Measurements from ENCODE around the gene SNED1. TPM values are rescaled to one million over a fixed set of nuclear protein-coding genes. Genes with fewer than 3 reads are reported as not detected.
"Not testable (repeated sequence)": the region's sequence is repeated elsewhere in the genome, so short reads cannot be mapped to it uniquely, and the experiment has no call there.

Gene SNED1
- total RNA-seq, 1 donor from 2014 or later = 22.3 TPM

- intact Hi-C loops (cut with micrococcal nuclease) = no loop called here
These were observed 26.2 kb upstream of the SNED1 start for GRCh38 chr2:240972201-240972600.

- intact Hi-C loops (cut with micrococcal nuclease) = no loop called here
These were observed 25.5 kb upstream of the SNED1 start for GRCh38 chr2:240972636-240973521.

- intact Hi-C loops (cut with micrococcal nuclease) = no loop called here
These were observed 23.4 kb upstream of the SNED1 start for GRCh38 chr2:240974771-240975572.

- intact Hi-C loops (cut with micrococcal nuclease) = not testable (repeated sequence)
These were observed 22.5 kb upstream of the SNED1 start for GRCh38 chr2:240975903-240976302.

GRCh38 chr2:240981280-240981679 is 17.1 kb upstream of the SNED1 start:
- intact Hi-C loops (cut with micrococcal nuclease) = no loop called here

GRCh38 chr2:240981871-240982800 is 16.3 kb upstream of the SNED1 start:
- intact Hi-C loops (cut with micrococcal nuclease) = no loop called here

- intact Hi-C loops (cut with micrococcal nuclease) = no loop called here
These were observed 15.6 kb upstream of the SNED1 start for GRCh38 chr2:240982821-240983281.

- intact Hi-C loops (cut with micrococcal nuclease) = no loop called here
These were observed 14.9 kb upstream of the SNED1 start for GRCh38 chr2:240983361-240983995.

GRCh38 chr2:240983996-240984498 is 14.4 kb upstream of the SNED1 start:
- intact Hi-C loops (cut with micrococcal nuclease) = no loop called here

- intact Hi-C loops (cut with micrococcal nuclease) = no loop called here
These were observed 12.3 kb upstream of the SNED1 start for GRCh38 chr2:240985881-240986786.

GRCh38 chr2:240986787-240987411 is 11.5 kb upstream of the SNED1 start:
- intact Hi-C loops (cut with micrococcal nuclease) = no loop called here

GRCh38 chr2:240987588-240987987 is 10.8 kb upstream of the SNED1 start:
- intact Hi-C loops (cut with micrococcal nuclease) = no loop called here

- intact Hi-C loops (cut with micrococcal nuclease) = no loop called here
These were observed 10.3 kb upstream of the SNED1 start for GRCh38 chr2:240988146-240988545.

- intact Hi-C loops (cut with micrococcal nuclease) = no loop called here
These were observed 9.7 kb upstream of the SNED1 start for GRCh38 chr2:240988571-240989271.

GRCh38 chr2:240989451-240990265 is 8.8 kb upstream of the SNED1 start:
- intact Hi-C loops (cut with micrococcal nuclease) = no loop called here

- intact Hi-C loops (cut with micrococcal nuclease) = no loop called here
These were observed 8.2 kb upstream of the SNED1 start for GRCh38 chr2:240990266-240990529.

GRCh38 chr2:240990726-240991377 is 7.6 kb upstream of the SNED1 start:
- intact Hi-C loops (cut with micrococcal nuclease) = no loop called here

Data from T-helper 1 cell treated with Interleukin-12 subunit alpha and Interleukin-12 subunit beta and Interleukin-4 antibody, amounts not matched to agents 30 ng/mL and 1 ng/mL, for 36 hours (primary cell).